WTC11 (cell line): ENCODE data around the gene KAT7.

Experiments used
- FOXJ3 ChIP-seq: sonication (generic); formaldehyde crosslinking; IDR thresholded peaks from 2 replicates; pipeline ENCODE4 v1.9.0; 2021; ENCODE audit warnings: missing genetic modification reagents, mild to moderate bottlenecking, borderline replicate concordance
- JUN ChIP-seq: sonication (generic); formaldehyde crosslinking; IDR thresholded peaks from 2 replicates; pipeline ENCODE4 v1.8.0; 2023; ENCODE audit warnings: mild to moderate bottlenecking, missing genetic modification reagents
- KAT7 ChIP-seq: sonication (generic); formaldehyde crosslinking; IDR thresholded peaks from 2 replicates; pipeline ENCODE4 v1.8.1; 2023; ENCODE audit warnings: missing genetic modification reagents, mild to moderate bottlenecking, borderline replicate concordance
- NR1H2 ChIP-seq: sonication (generic); formaldehyde crosslinking; IDR thresholded peaks from 2 replicates; pipeline ENCODE4 v1.9.0; 2021; ENCODE audit warnings: mild to moderate bottlenecking, moderate library complexity, missing genetic modification reagents
- NR2C2 ChIP-seq: sonication (generic); formaldehyde crosslinking; IDR thresholded peaks from 2 replicates; pipeline ENCODE4 v1.8.0; 2022; ENCODE audit warnings: mild to moderate bottlenecking, missing genetic modification reagents
- TCF7 ChIP-seq: sonication (generic); formaldehyde crosslinking; IDR thresholded peaks from 2 replicates; pipeline ENCODE4 v1.8.0; 2022; ENCODE audit warnings: mild to moderate bottlenecking, low read depth, missing genetic modification reagents, moderate library complexity
- ZNF317 ChIP-seq: sonication (generic); formaldehyde crosslinking; IDR thresholded peaks from 2 replicates; pipeline ENCODE4 v1.8.1; 2023; ENCODE audit warnings: low read depth, mild to moderate bottlenecking, moderate library complexity, missing genetic modification reagents, borderline replicate concordance
- TF ChIP-seq, protein P1 (sequence below): fragments of 200-600 bp; IDR thresholded peaks from 2 replicates; pipeline ENCODE4 v1.8.0; 2022; ENCODE audit warnings: antibody characterized with exemption
- TF ChIP-seq, protein P2 (sequence below): sonication (generic); formaldehyde crosslinking; IDR thresholded peaks from 2 replicates; pipeline ENCODE4 v1.8.0; 2022; ENCODE audit warnings: mild to moderate bottlenecking, missing genetic modification reagents
- TF ChIP-seq, protein P3 (sequence below): fragments of 250-450 bp; sonication (Bioruptor Pico); IDR thresholded peaks from 2 replicates; pipeline ENCODE4 v1.9.0; 2021; ENCODE audit warnings: moderate library complexity, mild to moderate bottlenecking, inconsistent platforms, borderline replicate concordance

DNA sequence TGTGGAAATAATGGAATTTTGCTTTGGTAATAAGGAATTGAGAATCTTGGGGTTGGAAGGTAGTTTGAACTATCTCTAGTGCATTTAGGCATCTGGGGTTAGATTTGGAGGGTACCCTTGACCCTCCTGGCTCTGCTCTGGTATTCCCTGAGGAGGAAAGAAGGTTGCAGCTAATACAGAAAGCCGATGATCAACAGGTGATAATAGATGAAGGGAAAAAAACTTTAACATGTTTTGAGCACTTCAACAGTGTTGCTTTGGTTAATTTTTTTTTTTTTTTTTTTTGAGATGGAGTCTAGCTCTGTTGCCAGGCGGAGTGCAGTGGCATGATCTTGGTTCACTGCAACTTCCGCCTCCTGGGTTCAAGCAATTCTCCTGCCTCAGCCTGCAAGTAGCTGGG lies 4.8 kb downstream of the KAT7 start:
- TF ChIP-seq, protein P1, sequence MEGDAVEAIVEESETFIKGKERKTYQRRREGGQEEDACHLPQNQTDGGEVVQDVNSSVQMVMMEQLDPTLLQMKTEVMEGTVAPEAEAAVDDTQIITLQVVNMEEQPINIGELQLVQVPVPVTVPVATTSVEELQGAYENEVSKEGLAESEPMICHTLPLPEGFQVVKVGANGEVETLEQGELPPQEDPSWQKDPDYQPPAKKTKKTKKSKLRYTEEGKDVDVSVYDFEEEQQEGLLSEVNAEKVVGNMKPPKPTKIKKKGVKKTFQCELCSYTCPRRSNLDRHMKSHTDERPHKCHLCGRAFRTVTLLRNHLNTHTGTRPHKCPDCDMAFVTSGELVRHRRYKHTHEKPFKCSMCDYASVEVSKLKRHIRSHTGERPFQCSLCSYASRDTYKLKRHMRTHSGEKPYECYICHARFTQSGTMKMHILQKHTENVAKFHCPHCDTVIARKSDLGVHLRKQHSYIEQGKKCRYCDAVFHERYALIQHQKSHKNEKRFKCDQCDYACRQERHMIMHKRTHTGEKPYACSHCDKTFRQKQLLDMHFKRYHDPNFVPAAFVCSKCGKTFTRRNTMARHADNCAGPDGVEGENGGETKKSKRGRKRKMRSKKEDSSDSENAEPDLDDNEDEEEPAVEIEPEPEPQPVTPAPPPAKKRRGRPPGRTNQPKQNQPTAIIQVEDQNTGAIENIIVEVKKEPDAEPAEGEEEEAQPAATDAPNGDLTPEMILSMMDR = no peak
- TF ChIP-seq TCF7 (CRISPR knock-in tag) (no peak), NR2C2 (CRISPR knock-in tag) (no peak), ZNF317 (CRISPR knock-in tag) (no peak), NR1H2 (no peak), FOXJ3 (CRISPR knock-in tag) (no peak), JUN (CRISPR knock-in tag) (no peak), KAT7 (CRISPR knock-in tag) (no peak)
- TF ChIP-seq, protein P2, sequence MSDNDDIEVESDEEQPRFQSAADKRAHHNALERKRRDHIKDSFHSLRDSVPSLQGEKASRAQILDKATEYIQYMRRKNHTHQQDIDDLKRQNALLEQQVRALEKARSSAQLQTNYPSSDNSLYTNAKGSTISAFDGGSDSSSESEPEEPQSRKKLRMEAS (CRISPR knock-in tag) = no peak
- TF ChIP-seq, protein P3, sequence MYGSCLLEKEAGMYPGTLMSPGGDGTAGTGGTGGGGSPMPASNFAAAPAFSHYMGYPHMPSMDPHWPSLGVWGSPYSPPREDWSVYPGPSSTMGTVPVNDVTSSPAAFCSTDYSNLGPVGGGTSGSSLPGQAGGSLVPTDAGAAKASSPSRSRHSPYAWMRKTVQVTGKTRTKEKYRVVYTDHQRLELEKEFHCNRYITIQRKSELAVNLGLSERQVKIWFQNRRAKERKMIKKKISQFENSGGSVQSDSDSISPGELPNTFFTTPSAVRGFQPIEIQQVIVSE (CRISPR knock-in tag) = no peak
